IPS-11a (cell line): ENCODE data around the gene CDH4.

Experiments
- H3K4me3 ChIP-seq: one replicate; pipeline ENCODE4 v1.5.1; 2013; ENCODE audit warnings: low read depth, low read length, control low read depth

The CDH4 gene

GRCh38 chr20:61861054-61861841, 609.2 kb downstream of the CDH4 start:
- H3K4me3 ChIP-seq: no peak overlapping the region

DNA sequence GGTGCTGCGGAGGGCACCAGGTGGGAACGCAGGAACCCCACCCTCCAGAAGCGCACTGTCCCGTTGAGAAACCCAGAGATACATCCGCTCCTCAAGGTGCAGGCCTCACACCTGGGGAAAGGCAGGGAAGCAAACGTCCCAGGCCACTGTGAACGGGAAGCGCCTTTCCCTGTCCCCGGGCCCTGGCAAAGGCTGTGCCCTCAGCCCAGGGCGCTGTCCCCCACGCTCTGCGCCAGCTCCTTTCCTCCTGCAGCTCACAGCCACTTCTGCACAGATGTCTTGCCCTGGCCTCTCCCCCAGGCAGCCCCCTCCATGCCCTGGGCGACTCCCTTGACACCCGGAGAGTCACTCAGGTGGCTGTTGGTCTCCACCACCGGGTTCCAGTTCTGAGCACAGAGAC, 609.8 kb downstream of the CDH4 start:
- H3K4me3 ChIP-seq: no peak overlapping the region

GRCh38 chr20:61862881-61863280, 610.8 kb downstream of the CDH4 start:
- no peak overlapping the region for H3K4me3 ChIP-seq

DNA sequence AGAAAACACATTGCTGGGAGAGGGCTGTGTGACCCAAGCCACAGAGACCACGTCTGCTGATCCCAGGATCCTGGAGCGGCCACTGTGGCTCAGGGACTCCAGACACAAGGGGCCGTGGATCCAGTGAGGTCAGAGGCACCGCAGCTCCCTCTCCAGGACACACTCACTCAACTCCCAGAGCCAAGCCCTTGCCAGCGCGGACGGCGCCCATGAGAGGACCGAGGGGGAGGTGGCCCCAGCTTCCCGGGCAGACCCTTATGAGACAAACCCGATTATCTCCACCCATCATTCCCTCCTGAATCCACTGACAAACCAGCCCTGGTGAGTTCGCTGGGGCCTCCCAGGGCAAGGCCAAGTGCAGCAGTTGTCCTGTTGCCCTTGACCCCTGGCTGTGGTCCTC, 612.4 kb downstream of the CDH4 start:
- H3K4me3 ChIP-seq: no peak overlapping the region

DNA sequence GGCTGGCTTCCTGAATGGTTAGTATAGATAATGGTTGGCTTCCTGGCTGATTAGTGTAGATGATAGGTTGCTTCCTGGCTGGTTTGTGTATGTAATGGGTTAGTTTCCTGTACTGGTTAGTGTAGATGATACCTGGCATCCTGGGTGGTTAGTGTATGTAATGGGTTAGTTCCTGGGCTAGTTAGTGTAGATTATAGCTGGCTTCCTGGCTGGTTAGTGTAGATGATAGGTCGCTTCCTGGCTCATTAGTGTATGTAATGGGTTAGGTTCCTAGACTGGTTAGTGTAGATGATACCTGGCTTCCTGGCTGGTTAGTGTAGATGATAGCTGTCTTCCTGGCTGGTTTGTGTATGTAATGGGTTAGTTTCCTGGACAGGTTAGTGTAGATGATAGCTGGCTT, 613.3 kb downstream of the CDH4 start:
- H3K4me3 ChIP-seq: no peak overlapping the region

DNA sequence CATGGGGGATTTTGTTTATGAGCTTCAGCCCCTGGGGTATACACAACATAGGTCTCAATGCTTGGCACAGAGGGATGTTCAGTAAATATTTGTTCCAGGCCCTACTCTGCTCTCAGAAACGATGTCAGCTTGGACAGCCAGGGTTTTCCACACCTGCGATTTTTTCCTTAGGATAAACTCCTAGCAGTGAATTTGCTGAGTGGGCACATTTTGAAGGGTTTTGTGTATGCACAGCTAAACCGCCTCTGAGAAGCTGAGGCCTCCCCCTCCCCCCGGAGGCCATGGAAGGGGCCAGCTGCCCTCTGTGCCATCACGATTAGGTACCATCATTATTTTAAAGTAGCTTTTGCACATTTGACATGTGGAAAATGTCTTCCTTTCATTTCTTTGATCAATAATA, 614.1 kb downstream of the CDH4 start:
- H3K4me3 ChIP-seq: no peak overlapping the region

GRCh38 chr20:61868006-61868405, 615.9 kb downstream of the CDH4 start:
- no peak overlapping the region for H3K4me3 ChIP-seq

DNA sequence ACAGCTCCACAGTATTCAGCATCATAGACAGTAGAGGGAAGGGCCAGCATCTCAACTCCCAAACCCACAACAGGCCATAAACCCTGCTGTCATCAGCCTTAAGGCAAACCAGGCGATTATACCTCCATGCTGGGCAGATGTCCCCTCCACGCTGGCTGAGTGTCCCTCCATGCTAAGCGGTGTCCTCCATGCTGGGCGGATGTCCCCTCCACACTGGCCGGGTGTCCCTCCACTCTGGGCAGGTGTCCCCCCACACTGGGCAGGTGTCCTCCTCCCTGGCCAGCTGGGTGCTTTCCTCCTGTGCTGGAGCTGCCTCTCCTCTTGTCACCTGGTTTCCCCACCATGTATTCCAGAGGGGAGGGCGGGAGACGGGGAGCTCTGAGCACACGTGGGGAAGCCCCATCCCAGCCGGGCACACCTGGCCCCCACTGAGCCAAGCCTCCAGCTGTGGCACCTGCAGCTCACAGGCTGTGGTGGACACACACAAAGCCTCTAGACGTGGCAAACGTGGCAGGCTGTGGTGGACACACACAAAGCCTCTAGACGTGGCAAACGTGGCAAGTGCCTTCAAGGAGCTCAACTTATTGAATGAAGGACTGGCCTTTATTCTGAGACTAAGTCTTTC, 616.5 kb downstream of the CDH4 start:
- H3K4me3 ChIP-seq: no peak overlapping the region

DNA sequence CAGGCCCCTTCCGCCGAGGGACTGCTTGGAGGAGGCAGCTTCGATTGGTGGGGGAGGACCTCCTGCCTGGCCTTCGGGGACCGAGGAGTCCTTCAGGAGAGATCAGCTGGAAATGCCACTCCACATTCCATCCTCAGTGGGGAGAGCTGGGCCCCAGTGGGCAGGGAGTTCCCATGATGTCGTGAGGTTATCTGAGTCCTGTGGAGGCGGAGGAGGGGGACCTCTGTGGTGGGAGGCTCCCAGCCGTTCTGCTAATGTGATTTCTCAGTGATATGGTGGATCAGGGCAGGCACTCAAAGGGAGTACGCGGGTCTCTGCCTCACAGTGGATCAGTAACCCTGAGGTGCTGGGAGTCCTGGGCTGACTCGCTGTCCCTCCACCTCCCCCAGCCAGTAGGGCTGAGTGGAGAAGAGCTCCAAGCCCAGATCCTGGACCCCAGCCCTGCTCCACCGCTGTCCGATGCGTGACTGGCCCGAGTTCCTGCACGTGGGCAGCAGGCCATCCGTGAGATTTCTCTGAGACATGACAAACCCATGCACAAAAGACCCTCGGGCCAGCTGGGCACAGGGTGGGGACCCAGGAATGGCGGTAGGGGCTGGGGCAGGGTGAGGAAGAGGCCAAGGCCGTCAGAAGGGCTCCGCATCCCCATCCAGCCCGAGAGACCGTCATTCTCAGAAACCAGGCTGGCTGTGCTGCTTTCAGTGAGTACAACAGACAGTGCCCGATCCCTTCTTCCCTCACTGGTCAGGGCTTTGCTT, 617.9 kb downstream of the CDH4 start:
- no peak overlapping the region for H3K4me3 ChIP-seq

GRCh38 chr20:61871160-61871559, 619.1 kb downstream of the CDH4 start:
- H3K4me3 ChIP-seq: no peak overlapping the region

DNA sequence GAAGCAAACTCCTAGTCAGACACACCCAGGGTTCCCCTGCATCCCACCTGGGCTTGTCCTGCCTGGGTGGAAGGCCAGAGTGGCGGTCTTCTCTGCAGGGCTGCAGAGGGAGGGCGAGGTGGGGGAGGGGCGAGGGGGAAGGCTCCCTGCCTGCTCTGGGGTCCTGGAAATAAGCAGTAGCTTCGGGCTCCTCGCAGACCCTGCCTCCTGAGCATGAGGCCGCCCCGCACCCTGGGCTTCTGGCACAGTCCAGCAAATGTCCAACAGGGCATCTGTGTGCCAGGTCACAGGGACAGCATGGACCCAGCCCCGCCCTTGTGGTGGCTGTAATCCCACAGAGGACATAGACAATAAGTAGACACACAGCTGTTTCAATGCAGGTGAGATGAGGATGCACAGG, 619.9 kb downstream of the CDH4 start:
- no peak overlapping the region for H3K4me3 ChIP-seq

DNA sequence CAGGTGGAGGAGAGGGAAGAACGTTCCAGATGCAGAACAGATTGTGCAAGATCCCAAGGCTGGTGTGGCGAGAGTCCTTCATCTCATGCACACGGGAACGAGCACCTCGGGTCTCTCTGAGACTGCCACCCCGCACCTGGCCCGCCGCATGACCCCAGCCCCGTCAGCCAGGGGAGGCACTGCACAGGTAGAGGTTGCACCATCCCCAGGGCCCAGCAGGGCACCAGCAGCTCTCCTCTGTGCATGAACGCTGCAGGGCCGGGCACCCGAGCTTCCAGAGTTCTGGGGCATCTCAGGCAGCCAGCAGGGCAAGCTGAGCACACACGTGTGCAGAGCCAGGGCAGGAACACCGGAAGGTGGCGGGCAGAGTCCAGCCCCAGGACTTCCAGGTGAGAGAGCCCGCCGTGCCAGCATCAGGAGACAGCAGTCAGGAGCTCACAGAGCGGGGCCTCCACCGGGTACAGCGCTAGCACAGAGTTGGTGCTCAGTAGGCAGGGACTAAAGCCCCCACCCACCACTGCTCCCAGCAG, 620.4 kb downstream of the CDH4 start:
- no peak overlapping the region for H3K4me3 ChIP-seq

GRCh38 chr20:61873651-61874420, 621.8 kb downstream of the CDH4 start:
- no peak overlapping the region for H3K4me3 ChIP-seq

DNA sequence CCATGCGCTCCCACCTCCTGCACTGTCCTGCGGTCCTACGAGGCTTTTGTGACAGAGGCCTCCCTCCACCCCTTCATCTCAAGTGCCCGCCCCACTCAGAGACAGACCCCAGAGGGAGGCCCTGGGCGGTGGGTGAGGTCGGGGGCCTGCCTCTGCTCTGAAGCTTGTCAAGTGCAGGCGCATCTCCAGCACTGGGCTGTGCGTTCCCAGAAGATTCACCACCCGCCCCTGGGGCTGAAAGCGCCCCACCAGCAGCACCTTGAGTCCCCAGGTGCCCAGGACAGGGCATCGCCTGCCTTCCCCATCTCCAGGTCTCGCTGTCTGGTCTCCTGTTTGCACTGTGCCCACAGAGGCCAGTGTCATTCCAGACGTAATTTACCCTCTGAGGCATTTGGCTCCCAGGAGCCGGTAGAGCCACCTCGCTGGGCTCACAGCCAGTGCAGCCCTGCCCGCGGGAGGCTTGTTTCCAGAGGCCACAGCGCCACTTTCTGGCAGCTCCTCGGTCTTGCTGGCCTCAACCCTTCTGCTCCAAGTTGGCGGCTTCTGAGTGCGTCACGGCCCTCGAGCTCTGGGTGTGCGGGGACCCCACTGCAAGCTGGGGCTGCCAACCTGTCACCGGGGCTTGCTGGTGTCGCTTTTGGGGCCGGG, 622.5 kb downstream of the CDH4 start:
- no peak overlapping the region for H3K4me3 ChIP-seq

DNA sequence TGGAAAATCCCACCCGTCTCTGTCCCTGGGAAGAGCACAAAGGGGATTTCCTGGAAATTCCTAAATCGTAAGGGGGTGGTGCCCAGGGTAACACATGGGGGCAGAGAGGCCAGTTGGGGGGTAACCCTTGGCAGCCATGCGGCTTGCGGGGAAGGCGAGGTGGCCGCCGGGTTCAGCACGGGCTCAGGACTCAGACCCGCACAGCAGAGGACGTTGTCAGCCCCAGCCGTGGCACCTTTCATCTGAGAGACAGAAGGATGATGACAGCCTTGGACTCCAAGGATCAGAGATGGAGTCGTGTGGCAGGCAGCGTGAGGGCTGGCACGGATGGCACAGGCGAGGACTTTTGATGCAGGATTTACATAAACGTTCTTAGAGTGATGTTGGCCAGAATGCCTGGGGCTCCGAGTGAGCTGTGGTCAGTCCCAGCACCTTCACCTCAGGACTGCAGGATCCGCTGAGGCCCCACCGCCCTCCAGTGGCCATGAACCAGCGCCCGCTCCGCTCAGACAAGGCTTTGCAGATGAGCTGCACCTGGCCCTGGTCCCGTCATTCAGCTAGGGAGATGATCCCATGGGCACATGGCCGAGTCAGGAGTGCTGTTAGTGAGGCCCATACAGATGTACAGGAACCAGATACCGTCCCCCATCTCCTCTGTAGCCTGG, 623.3 kb downstream of the CDH4 start:
- H3K4me3 ChIP-seq: no peak overlapping the region

GRCh38 chr20:61875996-61876395, 623.9 kb downstream of the CDH4 start:
- H3K4me3 ChIP-seq: no peak overlapping the region

- no peak overlapping the region for H3K4me3 ChIP-seq
Observed at GRCh38 chr20:61876952-61877728, 625.1 kb downstream of the CDH4 start.

DNA sequence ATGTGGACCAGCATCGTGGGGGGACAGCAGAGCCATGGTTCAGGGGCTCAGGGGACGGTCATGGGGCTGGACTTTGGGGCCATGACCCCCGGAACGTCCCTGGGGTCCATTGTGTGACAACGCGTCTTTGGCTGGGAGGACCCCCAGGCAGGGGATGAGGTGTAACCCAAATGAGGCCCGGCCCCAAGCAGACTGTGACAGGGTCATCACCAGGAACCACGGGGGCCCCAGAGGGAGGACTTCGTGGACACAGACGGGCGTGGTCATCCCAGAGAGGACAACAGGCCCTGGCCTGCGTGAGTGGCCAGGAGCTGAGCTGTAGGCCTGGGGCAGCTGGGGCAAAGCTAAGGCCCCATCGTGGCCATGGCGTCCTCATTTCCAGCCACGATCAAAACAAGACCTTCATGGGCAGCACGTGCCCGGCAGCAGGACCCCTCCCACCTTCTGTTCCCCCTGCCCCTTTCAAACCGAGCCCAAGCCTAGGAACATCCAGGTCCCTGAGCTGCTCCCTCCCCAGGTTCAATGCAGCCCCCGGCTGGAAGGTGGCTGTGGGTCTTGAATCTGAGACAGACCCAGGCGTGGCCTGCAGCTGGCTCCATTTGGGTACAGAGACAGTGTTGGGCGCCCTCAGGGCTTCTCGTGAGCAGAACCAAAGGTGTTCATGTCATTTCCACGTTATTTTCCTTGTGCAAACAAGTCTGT, 625.9 kb downstream of the CDH4 start:
- no peak overlapping the region for H3K4me3 ChIP-seq
